ENCODE data around the gene ZMYM1. TPM values are rescaled to one million over a fixed set of nuclear protein-coding genes. Genes with fewer than 3 reads are reported as not detected.
"Not testable (repeated sequence)": the region's sequence is repeated elsewhere in the genome, so short reads cannot be mapped to it uniquely, and the experiment has no call there.

The ZMYM1 gene
- total RNA-seq, 2 experiments from 2014 or later = 16.8 to 17.1 TPM

GRCh38 chr1:35047188-35047858, 31.9 kb upstream of the ZMYM1 start:
- H3K27me3 Mint-ChIP-seq = peaks cover 3% of the 10 kb centered on the region
- H3K4me3 Mint-ChIP-seq = no peak overlapping the region
- no peaks in the 10 kb centered on the region for H3K4me1 Mint-ChIP-seq
- CTCF ChIA-PET = no interaction called here
- no peaks in the 10 kb centered on the region for H3K9me3 Mint-ChIP-seq
- DNase-seq = no peak
- H3K36me3 Mint-ChIP-seq (ENCODE audit: low read depth) = no peaks in the 10 kb centered on the region
- no peak overlapping the region for H3K27ac Mint-ChIP-seq
- POLR2A ChIA-PET = no interaction called here

- Mint-ChIP-seq H3K9me3 (no peaks in the 10 kb centered on the region), H3K4me1 (no peaks in the 10 kb centered on the region), H3K27ac (no peak overlapping the region), H3K36me3 (ENCODE audit: low read depth) (no peaks in the 10 kb centered on the region), H3K4me3 (no peak overlapping the region), H3K27me3 (peaks cover 3% of the 10 kb centered on the region)
- ChIA-PET POLR2A (no interaction called here), CTCF (interaction anchor here (1.6 kb wide), 1 partner anchor 14 kb away, joined by 3 read pairs; no protein-coding TSS in a partner anchor)
- no peak for DNase-seq
These were observed 30.1 kb upstream of the ZMYM1 start for GRCh38 chr1:35049116-35049515.

GRCh38 chr1:35053433-35053832, 25.8 kb upstream of the ZMYM1 start:
- Mint-ChIP-seq H3K27ac (no peak overlapping the region), H3K36me3 (ENCODE audit: low read depth) (no peaks in the 10 kb centered on the region), H3K27me3 (peaks cover 18% of the 10 kb centered on the region), H3K4me1 (no peaks in the 10 kb centered on the region), H3K4me3 (no peak overlapping the region), H3K9me3 (no peaks in the 10 kb centered on the region)
- DNase-seq = no peak
- ChIA-PET POLR2A (no interaction called here), CTCF (no interaction called here)

- CTCF ChIA-PET; POLR2A ChIA-PET; H3K36me3 Mint-ChIP-seq (ENCODE audit: low read depth); H3K4me3 Mint-ChIP-seq; H3K9me3 Mint-ChIP-seq; H3K27ac Mint-ChIP-seq; H3K4me1 Mint-ChIP-seq; DNase-seq: not testable (repeated sequence)
- H3K27me3 Mint-ChIP-seq = peaks cover 23% of the 10 kb centered on the region
These were observed 24.9 kb upstream of the ZMYM1 start for GRCh38 chr1:35054282-35054681.

DNA sequence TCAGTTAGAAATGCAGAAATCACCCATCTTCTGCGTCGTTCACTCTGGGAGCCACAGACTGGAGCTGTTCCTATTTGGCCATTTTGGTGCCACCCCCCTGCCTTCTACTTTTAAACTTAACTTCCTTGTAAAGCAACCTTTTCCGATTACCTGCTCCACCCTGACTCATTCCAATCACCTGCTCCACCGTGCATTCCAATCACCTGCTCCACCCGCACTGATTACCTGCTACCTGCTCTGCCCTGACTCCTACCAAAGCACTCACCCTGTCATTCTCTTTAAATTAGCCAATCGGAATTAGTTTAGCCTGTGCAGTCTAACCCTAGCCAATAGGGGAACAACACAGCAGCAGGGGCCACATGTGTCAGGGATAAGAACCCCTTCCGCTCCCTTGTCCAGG, 20.9 kb upstream of the ZMYM1 start:
- POLR2A ChIA-PET; H3K9me3 Mint-ChIP-seq; DNase-seq; H3K4me3 Mint-ChIP-seq; H3K27ac Mint-ChIP-seq; H3K36me3 Mint-ChIP-seq (ENCODE audit: low read depth); H3K4me1 Mint-ChIP-seq; CTCF ChIA-PET: not testable (repeated sequence)
- H3K27me3 Mint-ChIP-seq = peaks cover 23% of the 10 kb centered on the region

DNA sequence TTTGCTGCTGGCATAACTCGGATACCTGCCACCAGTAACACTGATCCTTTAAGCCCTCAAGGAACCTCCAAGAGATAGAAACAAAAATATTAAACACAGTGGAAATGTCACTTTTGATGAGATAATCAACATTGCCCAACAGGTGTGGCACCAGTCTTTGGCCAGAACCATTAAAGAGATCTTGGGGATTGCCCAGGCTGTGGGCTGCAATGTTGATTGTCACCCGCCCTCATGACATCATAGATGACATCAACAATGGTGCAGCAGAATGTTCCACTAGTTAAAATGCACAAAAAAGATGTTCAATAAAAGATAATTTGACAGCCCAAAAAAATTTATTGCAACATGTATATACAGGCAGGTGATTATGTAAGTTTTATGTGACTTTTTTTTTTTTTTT, 20.2 kb upstream of the ZMYM1 start:
- POLR2A ChIA-PET = no interaction called here
- no peaks in the 10 kb centered on the region for H3K9me3 Mint-ChIP-seq
- H3K27me3 Mint-ChIP-seq = peaks cover 23% of the 10 kb centered on the region
- no peak overlapping the region for H3K27ac Mint-ChIP-seq
- no peak overlapping the region for H3K4me3 Mint-ChIP-seq
- CTCF ChIA-PET = interaction anchor here (0.6 kb wide), 1 partner anchor 25 kb away, joined by 3 read pairs; no protein-coding TSS in a partner anchor
- H3K4me1 Mint-ChIP-seq = no peaks in the 10 kb centered on the region
- no peak for DNase-seq
- H3K36me3 Mint-ChIP-seq (ENCODE audit: low read depth) = peaks cover 1% of the 10 kb centered on the region

DNA sequence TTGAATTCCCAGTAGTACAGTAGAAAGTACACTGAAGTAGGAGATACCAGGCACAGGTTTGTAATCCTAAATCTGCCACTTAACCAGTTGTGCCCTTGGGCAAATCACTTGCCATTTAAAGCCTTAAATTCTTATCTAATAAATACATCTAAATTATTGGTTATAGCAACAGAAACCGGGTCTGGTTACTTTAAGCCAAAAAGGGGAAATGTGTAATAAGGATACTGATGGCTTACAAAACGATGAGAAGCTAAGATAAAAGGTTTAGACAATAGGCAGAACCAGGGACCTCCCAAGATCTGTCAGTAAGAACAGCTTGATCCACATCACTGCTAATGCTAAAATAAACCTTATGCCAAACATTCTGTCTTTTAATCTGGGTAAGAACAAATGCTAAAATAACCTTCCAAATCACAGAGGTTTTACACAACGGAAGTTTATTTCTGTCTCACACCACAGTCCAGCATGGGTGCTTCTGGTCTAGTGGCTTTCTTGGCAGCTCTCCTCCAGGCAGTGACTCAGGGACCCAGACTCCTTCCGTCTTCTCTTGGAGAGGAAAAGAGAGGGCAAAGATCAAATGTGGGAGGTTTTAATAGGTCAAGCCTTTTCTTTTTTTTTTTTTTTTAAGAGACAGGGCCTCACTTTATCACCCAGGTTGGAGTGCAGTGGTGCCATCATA, 16.5 kb upstream of the ZMYM1 start:
- no peak overlapping the region for H3K4me3 Mint-ChIP-seq
- H3K9me3 Mint-ChIP-seq = no peaks in the 10 kb centered on the region
- CTCF ChIA-PET = interaction anchor here (0.6 to 1.2 kb wide), 2 partner anchors 13 to 1460 kb away, joined by 3 read pairs; no protein-coding TSS in a partner anchor
- H3K4me1 Mint-ChIP-seq = no peaks in the 10 kb centered on the region
- POLR2A ChIA-PET = interaction anchor here (0.6 kb wide), 1 partner anchor 149 kb away, joined by 3 read pairs; no protein-coding TSS in a partner anchor
- peaks cover 14% of the 10 kb centered on the region for H3K27me3 Mint-ChIP-seq
- H3K36me3 Mint-ChIP-seq (ENCODE audit: low read depth) = peaks cover 1% of the 10 kb centered on the region
- no peak overlapping the region for H3K27ac Mint-ChIP-seq
- DNase-seq = no peak

DNA sequence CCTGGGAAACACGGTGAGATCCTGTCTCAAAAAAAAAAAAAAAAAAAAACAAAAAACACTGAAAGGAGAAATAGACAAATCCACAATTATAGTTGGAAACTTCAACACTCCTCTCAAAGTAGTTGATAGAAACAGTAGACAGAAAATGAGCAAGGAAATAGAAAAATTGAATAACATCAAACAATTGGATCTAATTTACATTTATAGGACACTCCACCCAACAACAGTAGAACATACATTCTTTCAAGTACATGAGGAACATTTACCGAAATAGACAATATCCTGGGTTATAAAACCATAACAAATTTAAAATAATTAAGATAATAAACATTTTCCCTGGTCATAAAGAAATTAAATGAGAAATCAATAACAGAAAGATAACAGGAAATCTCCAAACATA, 14.9 kb upstream of the ZMYM1 start:
- peaks cover 7% of the 10 kb centered on the region for H3K27me3 Mint-ChIP-seq
- no peak for DNase-seq
- no peaks in the 10 kb centered on the region for H3K4me1 Mint-ChIP-seq
- POLR2A ChIA-PET = no interaction called here
- H3K9me3 Mint-ChIP-seq = no peaks in the 10 kb centered on the region
- no peak overlapping the region for H3K4me3 Mint-ChIP-seq
- peaks cover 1% of the 10 kb centered on the region for H3K36me3 Mint-ChIP-seq (ENCODE audit: low read depth)
- H3K27ac Mint-ChIP-seq = no peak overlapping the region
- CTCF ChIA-PET = no interaction called here

DNA sequence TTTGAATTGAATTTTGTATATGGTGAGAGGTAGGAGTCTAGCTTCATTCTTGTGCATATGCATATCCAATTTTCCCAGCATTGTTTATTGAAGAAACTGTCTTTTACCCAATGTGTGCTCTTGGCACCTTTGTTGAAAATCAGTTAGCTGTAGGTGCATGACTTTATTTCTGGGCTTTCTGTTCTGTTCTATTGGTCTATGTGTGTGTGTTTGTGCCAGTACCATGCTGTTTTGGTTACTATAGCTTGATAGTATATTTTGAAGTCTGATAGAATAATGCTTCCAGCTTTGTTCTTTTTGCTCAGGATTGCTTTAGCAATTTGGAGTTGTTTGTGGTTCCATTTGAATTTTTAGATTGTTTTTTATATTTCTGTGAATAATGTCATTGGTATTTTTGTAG, 9.4 kb upstream of the ZMYM1 start:
- Mint-ChIP-seq H3K4me3 (no peak overlapping the region), H3K27ac (no peak overlapping the region)
- POLR2A ChIA-PET = no interaction called here

GRCh38 chr1:35073265-35073811, 5.8 kb upstream of the ZMYM1 start:
- Mint-ChIP-seq H3K36me3 (ENCODE audit: low read depth) (peaks cover 10% of the 10 kb centered on the region), H3K27me3 (peaks cover 31% of the 10 kb centered on the region), H3K4me1 (peaks cover 11% of the 10 kb centered on the region), H3K9me3 (peaks cover 17% of the 10 kb centered on the region), H3K27ac (no peak overlapping the region), H3K4me3 (no peak overlapping the region)
- POLR2A ChIA-PET = no interaction called here
- DNase-seq = no peak
- CTCF ChIA-PET = interaction anchor here (0.6 to 1.0 kb wide), 2 partner anchors 13 to 42 kb away, joined by 3 read pairs; no protein-coding TSS in a partner anchor

More for the DNA sequence above, 9.4 kb upstream of the ZMYM1 start:
- no peak for DNase-seq
- Mint-ChIP-seq H3K9me3 (peaks cover 2% of the 10 kb centered on the region), H3K36me3 (ENCODE audit: low read depth) (no peaks in the 10 kb centered on the region), H3K4me1 (no peaks in the 10 kb centered on the region), H3K27me3 (peaks cover 29% of the 10 kb centered on the region)
- CTCF ChIA-PET = no interaction called here

- CTCF ChIA-PET = interaction anchor here (0.7 kb wide), 2 partner anchors 83 to 254 kb away, joined by 3 read pairs; no protein-coding TSS in a partner anchor
- H3K36me3 Mint-ChIP-seq (ENCODE audit: low read depth); H3K4me3 Mint-ChIP-seq; DNase-seq; POLR2A ChIA-PET; H3K27ac Mint-ChIP-seq: not testable (repeated sequence)
- peaks cover 33% of the 10 kb centered on the region for H3K4me1 Mint-ChIP-seq
- H3K9me3 Mint-ChIP-seq = peaks cover 15% of the 10 kb centered on the region
- H3K27me3 Mint-ChIP-seq = peaks cover 18% of the 10 kb centered on the region
These were observed 2.8 kb upstream of the ZMYM1 start for GRCh38 chr1:35076426-35076825.

DNA sequence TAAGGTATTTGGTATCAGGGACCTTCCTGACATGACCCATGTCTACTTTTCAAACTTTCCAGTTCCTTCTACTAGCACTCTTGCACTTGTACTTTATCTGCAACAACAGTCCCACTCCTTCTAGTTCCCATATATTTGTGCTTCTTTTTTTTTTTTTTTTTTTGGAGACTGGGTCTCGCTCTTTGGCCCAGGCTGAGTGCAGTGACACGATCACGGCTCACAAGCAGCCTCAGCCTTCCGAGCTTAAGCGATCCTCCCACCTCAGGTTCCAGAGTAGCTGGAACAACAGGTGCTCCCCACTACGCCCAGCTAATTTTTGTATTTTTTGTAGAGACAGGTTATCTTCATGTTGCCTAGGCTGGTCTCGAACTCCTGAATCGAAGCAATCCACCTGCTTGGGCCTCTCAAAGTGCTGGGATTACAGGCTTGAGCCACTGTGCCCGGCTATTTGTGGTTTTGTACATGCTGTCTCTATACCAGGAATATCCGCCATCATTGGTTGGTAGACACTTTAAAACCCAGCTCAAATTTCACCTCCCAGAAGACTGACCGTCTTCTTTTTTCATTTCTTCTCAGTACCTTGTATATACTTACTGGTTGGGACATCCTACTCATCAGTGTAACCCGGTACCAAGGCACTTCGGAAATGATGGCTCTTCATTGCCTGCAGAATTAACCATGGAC, 1.1 kb downstream of the ZMYM1 start:
- peak overlapping the region; percentile 99 for H3K27ac Mint-ChIP-seq
- ChIA-PET CTCF (no interaction called here), POLR2A (no interaction called here)
- H3K9me3 Mint-ChIP-seq = peaks cover 13% of the 10 kb centered on the region
- peak overlapping the region; percentile 96 for H3K4me3 Mint-ChIP-seq
- peaks cover 33% of the 10 kb centered on the region for H3K4me1 Mint-ChIP-seq
- DNase-seq = no peak
- H3K27me3 Mint-ChIP-seq = peaks cover 3% of the 10 kb centered on the region
- H3K36me3 Mint-ChIP-seq (ENCODE audit: low read depth) = peaks cover 14% of the 10 kb centered on the region

DNA sequence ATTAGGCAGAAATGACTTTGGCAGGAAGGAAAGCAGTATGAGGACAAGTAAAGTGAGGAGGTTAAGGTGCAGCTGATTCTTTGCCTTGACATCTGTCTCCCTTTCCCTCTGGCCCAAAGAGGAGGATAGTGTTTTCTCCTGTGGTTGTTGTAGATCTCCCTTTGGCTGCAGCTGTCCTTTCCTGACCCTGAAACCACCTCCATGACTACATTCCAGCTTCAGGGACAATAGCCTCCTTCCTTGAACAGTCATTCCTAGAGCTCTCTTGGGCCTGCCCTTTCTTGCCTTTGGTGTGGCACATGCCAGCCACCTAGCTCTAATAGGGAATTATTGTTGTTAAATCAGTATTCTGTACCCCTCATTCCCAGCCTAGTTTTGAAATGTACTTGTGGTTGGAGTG, 6.2 kb downstream of the ZMYM1 start:
- DNase-seq = no peak
- Mint-ChIP-seq H3K27me3 (no peaks in the 10 kb centered on the region), H3K27ac (no peak overlapping the region), H3K36me3 (ENCODE audit: low read depth) (peaks cover 8% of the 10 kb centered on the region), H3K9me3 (peaks cover 2% of the 10 kb centered on the region), H3K4me3 (no peak overlapping the region), H3K4me1 (peaks cover 12% of the 10 kb centered on the region)
- CTCF ChIA-PET = interaction anchor here (1.4 kb wide), 1 partner anchor 12 kb away, joined by 4 read pairs; no protein-coding TSS in a partner anchor
- POLR2A ChIA-PET = no interaction called here

Measured in activated CD4-positive, alpha-beta T cell treated with anti-CD3 and anti-CD28 coated beads, Interleukin-2, amount 10 ng/mL, durations not matched to agents 7 days and 5 days (primary cell).